HG03175 (cell line): ENCODE data around the gene RAB3IP.

ENCODE experiments used
- ATAC-seq: cut with Tn5 transposase; IDR thresholded peaks from one replicate; pipeline ENCODE4 v1.9.1; 2021; ENCODE audit warnings: mild to moderate bottlenecking, moderate library complexity; ENCODE audit not compliant: unreplicated experiment

RAB3IP gene

GRCh38 chr12:69738351-69739286, at the start of gene RAB3IP:
Gene RAB3IP, plus strand, starts transcription at chr12:69738860. Its CDS starts 16,549 bp downstream, at chr12:69755409.
- peak; percentile 84 for ATAC-seq

- no peak for ATAC-seq
Observed at GRCh38 chr12:69689638-69690037, 49.0 kb upstream of the RAB3IP start.

- ATAC-seq: no peak
Observed at GRCh38 chr12:69694123-69694522, 44.5 kb upstream of the RAB3IP start.

- no peak for ATAC-seq
Observed at GRCh38 chr12:69698054-69698453, 40.6 kb upstream of the RAB3IP start.

- ATAC-seq: no peak
Observed at GRCh38 chr12:69698769-69699540, 39.7 kb upstream of the RAB3IP start, which contains the start of gene BEST3. Gene BEST3, minus strand, starts transcription at chr12:69699303. Its CDS starts 1,505 bp downstream, at chr12:69697798.

GRCh38 chr12:69701826-69702225, 36.8 kb upstream of the RAB3IP start:
- no peak for ATAC-seq

- no peak for ATAC-seq
Observed at GRCh38 chr12:69703146-69703642, 35.5 kb upstream of the RAB3IP start.

- ATAC-seq: no peak
Observed at GRCh38 chr12:69704357-69704756, 34.3 kb upstream of the RAB3IP start.

GRCh38 chr12:69708649-69709048, 30.0 kb upstream of the RAB3IP start:
- no peak for ATAC-seq

- ATAC-seq: no peak
Observed at GRCh38 chr12:69712826-69713225, 25.8 kb upstream of the RAB3IP start.

GRCh38 chr12:69714542-69714941, 24.1 kb upstream of the RAB3IP start:
- no peak for ATAC-seq

- no peak for ATAC-seq
Observed at GRCh38 chr12:69719336-69720316, 19.0 kb upstream of the RAB3IP start.

GRCh38 chr12:69720750-69721149, 17.9 kb upstream of the RAB3IP start:
- ATAC-seq: no peak

- no peak for ATAC-seq
Observed at GRCh38 chr12:69726922-69727321, 11.7 kb upstream of the RAB3IP start.

GRCh38 chr12:69732088-69732487, 6.6 kb upstream of the RAB3IP start:
- no peak for ATAC-seq

GRCh38 chr12:69733638-69734037, 5.0 kb upstream of the RAB3IP start:
- no peak for ATAC-seq

- peak; percentile 41 for ATAC-seq
Observed at GRCh38 chr12:69739287-69740191, 879 bp downstream of the RAB3IP start.

GRCh38 chr12:69744109-69744508, 5.4 kb downstream of the RAB3IP start:
- no peak for ATAC-seq

GRCh38 chr12:69751476-69751875, 12.8 kb downstream of the RAB3IP start:
- no peak for ATAC-seq
